Measurements from ENCODE around the gene CEP57. TPM values are rescaled to one million over a fixed set of nuclear protein-coding genes. Genes with fewer than 3 reads are reported as not detected.
"Not testable (repeated sequence)": the region's sequence is repeated elsewhere in the genome, so short reads cannot be mapped to it uniquely, and the experiment has no call there.

The CEP57 gene
- total RNA-seq, 1 donor from 2014 or later = 82.0 TPM

GRCh38 chr11:95853862-95854261 is 63.6 kb downstream of the CEP57 start:
- H3K27me3 Mint-ChIP-seq (ENCODE audit: low read depth) = no peaks in the 10 kb centered on the region
- no peak overlapping the region for H3K27ac Mint-ChIP-seq (ENCODE audit: unreplicated experiment)
- H3K9me3 Mint-ChIP-seq = no peaks in the 10 kb centered on the region
- H3K36me3 Mint-ChIP-seq (ENCODE audit: low read depth) = peaks cover 2% of the 10 kb centered on the region
- TF ChIP-seq CTCF (conservative IDR thresholded peaks at IDR 0.05) = no peak
- DNase-seq (ENCODE audit: low read depth, low spot score) = no peak
- H3K4me1 Mint-ChIP-seq = peaks cover 4% of the 10 kb centered on the region
- H3K4me3 Mint-ChIP-seq = no peak overlapping the region

GRCh38 chr11:95854362-95854761 is 64.1 kb downstream of the CEP57 start:
- H3K4me1 Mint-ChIP-seq; H3K36me3 Mint-ChIP-seq (ENCODE audit: low read depth); H3K27ac Mint-ChIP-seq (ENCODE audit: unreplicated experiment); H3K4me3 Mint-ChIP-seq; H3K27me3 Mint-ChIP-seq (ENCODE audit: low read depth); H3K9me3 Mint-ChIP-seq; DNase-seq (ENCODE audit: low read depth, low spot score): not testable (repeated sequence)

GRCh38 chr11:95860024-95860423 is 69.7 kb downstream of the CEP57 start:
- not testable (repeated sequence) for H3K4me3 Mint-ChIP-seq; H3K36me3 Mint-ChIP-seq (ENCODE audit: low read depth); H3K9me3 Mint-ChIP-seq; H3K27me3 Mint-ChIP-seq (ENCODE audit: low read depth); H3K27ac Mint-ChIP-seq (ENCODE audit: unreplicated experiment); DNase-seq (ENCODE audit: low read depth, low spot score); H3K4me1 Mint-ChIP-seq

- no peaks in the 10 kb centered on the region for H3K9me3 Mint-ChIP-seq
- H3K27me3 Mint-ChIP-seq (ENCODE audit: low read depth) = no peaks in the 10 kb centered on the region
- no peak overlapping the region for H3K4me3 Mint-ChIP-seq
- H3K4me1 Mint-ChIP-seq = peaks cover 6% of the 10 kb centered on the region
- no peak for TF ChIP-seq CTCF (conservative IDR thresholded peaks at IDR 0.05)
- no peak overlapping the region for H3K27ac Mint-ChIP-seq (ENCODE audit: unreplicated experiment)
- DNase-seq (ENCODE audit: low read depth, low spot score) = no peak
- peaks cover 4% of the 10 kb centered on the region for H3K36me3 Mint-ChIP-seq (ENCODE audit: low read depth)
Observed at GRCh38 chr11:95863486-95864140, 73.3 kb downstream of the CEP57 start.

GRCh38 chr11:95867105-95867504 is 76.8 kb downstream of the CEP57 start:
- peaks cover 4% of the 10 kb centered on the region for H3K36me3 Mint-ChIP-seq (ENCODE audit: low read depth)
- no peaks in the 10 kb centered on the region for H3K9me3 Mint-ChIP-seq
- no peak for TF ChIP-seq CTCF (conservative IDR thresholded peaks at IDR 0.05)
- no peak overlapping the region for H3K4me3 Mint-ChIP-seq
- peaks cover 6% of the 10 kb centered on the region for H3K4me1 Mint-ChIP-seq
- no peak for DNase-seq (ENCODE audit: low read depth, low spot score)
- no peak overlapping the region for H3K27ac Mint-ChIP-seq (ENCODE audit: unreplicated experiment)
- no peaks in the 10 kb centered on the region for H3K27me3 Mint-ChIP-seq (ENCODE audit: low read depth)

- H3K27me3 Mint-ChIP-seq (ENCODE audit: low read depth); DNase-seq (ENCODE audit: low read depth, low spot score); H3K27ac Mint-ChIP-seq (ENCODE audit: unreplicated experiment); H3K4me3 Mint-ChIP-seq; H3K9me3 Mint-ChIP-seq; H3K4me1 Mint-ChIP-seq: not testable (repeated sequence)
- H3K36me3 Mint-ChIP-seq (ENCODE audit: low read depth) = peaks cover 19% of the 10 kb centered on the region
Observed at GRCh38 chr11:95870877-95871276, 80.6 kb downstream of the CEP57 start.

- peaks cover 14% of the 10 kb centered on the region for H3K9me3 Mint-ChIP-seq
- no peak overlapping the region for H3K4me3 Mint-ChIP-seq
- no peak for TF ChIP-seq CTCF (conservative IDR thresholded peaks at IDR 0.05)
- no peak overlapping the region for H3K27ac Mint-ChIP-seq (ENCODE audit: unreplicated experiment)
- no peak for DNase-seq (ENCODE audit: low read depth, low spot score)
- peaks cover 51% of the 10 kb centered on the region for H3K36me3 Mint-ChIP-seq (ENCODE audit: low read depth)
- no peaks in the 10 kb centered on the region for H3K4me1 Mint-ChIP-seq
- H3K27me3 Mint-ChIP-seq (ENCODE audit: low read depth) = no peaks in the 10 kb centered on the region
Observed at GRCh38 chr11:95877291-95877690, 87.0 kb downstream of the CEP57 start.

Other genes with a start within 250 kb of the CEP57 start
- 45.3 and 52.6 TPM in 2 replicates for gene FAM76B, start 716 bp upstream of the CEP57 start, total RNA-seq
- gene MTMR2, start 133.6 kb downstream of the CEP57 start, total RNA-seq = 49.9 and 50.0 TPM in 2 replicates

Measured in neural crest cell (in vitro differentiated cells).